Calu3 (cell line): ENCODE data around the gene PUS3. TPM values are rescaled to one million over a fixed set of nuclear protein-coding genes. Genes with fewer than 3 reads are reported as not detected.

ENCODE experiments used
- BruUV-seq: library from RNA; stranded (reverse); fragments of 400-500 nt; replicated peaks from 2 replicates; lab custom pipeline; 2021; lab: Mats Ljungman, UMichigan
- CTCF ChIA-PET: fragments of 300-600 bp; sonication (Branson Sonifier 250); formaldehyde crosslinking; loops from one replicate; lab custom pipeline; 2022; ENCODE audit warnings: antibody characterized with exemption; lab: Charles Lee
- DNase-seq: peaks from one replicate; pipeline ENCODE4 v3.0.0; 2022
- H3K27ac Mint-ChIP-seq: one replicate; pipeline ENCODE4 v1.8.0; 2022; ENCODE audit warnings: mixed read lengths; ENCODE audit not compliant: unreplicated experiment
- H3K27me3 Mint-ChIP-seq: one replicate; pipeline ENCODE4 v1.8.0; 2022; ENCODE audit warnings: mixed read lengths; ENCODE audit not compliant: unreplicated experiment
- H3K36me3 Mint-ChIP-seq: one replicate; pipeline ENCODE4 v1.8.0; 2022; ENCODE audit warnings: mild to moderate bottlenecking, moderate library complexity, mixed read lengths; ENCODE audit not compliant: insufficient read depth, unreplicated experiment
- H3K4me1 Mint-ChIP-seq: one replicate; pipeline ENCODE4 v1.8.0; 2022; ENCODE audit warnings: mild to moderate bottlenecking, low read depth, mixed read lengths; ENCODE audit not compliant: unreplicated experiment
- H3K4me3 Mint-ChIP-seq: one replicate; pipeline ENCODE4 v1.8.0; 2022; ENCODE audit warnings: mild to moderate bottlenecking, low read depth, moderate library complexity, mixed read lengths; ENCODE audit not compliant: unreplicated experiment
- H3K9me3 Mint-ChIP-seq: one replicate; pipeline ENCODE4 v1.8.0; 2022; ENCODE audit warnings: low read depth, mixed read lengths; ENCODE audit not compliant: unreplicated experiment
- CTCF ChIP-seq: fragments of 200-600 bp; IDR thresholded peaks from one replicate; pipeline ENCODE4 v1.8.0; 2022; ENCODE audit warnings: antibody characterized with exemption; ENCODE audit not compliant: unreplicated experiment
- intact Hi-C: fragments of 100-400 bp; cut with micrococcal nuclease; formaldehyde crosslinking; loops from one replicate; pipeline ENCODE4 v1.10.0; 2022; ENCODE audit not compliant: unreplicated experiment
- total RNA-seq: library from RNA; stranded (reverse); gene quantifications from 2 replicates; pipeline ENCODE4 v1.2.3, GENCODE V29; 2022

Gene PUS3
- total RNA-seq, 1 experiment from 2014 or later: 10.4 TPM

- no peak overlapping the region for H3K27ac Mint-ChIP-seq
- CTCF ChIA-PET: no interaction called here
- no peak for TF ChIP-seq CTCF
- intact Hi-C loops: no loop called here
- no peak overlapping the region for H3K4me3 Mint-ChIP-seq
- H3K27me3 Mint-ChIP-seq: peaks cover 21% of the 10 kb centered on the region
- no peaks in the 10 kb centered on the region for H3K4me1 Mint-ChIP-seq
- no peaks in the 10 kb centered on the region for H3K36me3 Mint-ChIP-seq
- DNase-seq: no peak
- no peaks in the 10 kb centered on the region for H3K9me3 Mint-ChIP-seq
- BruUV-seq: no TSS peak
Observed at GRCh38 chr11:125930076-125930450, 27.1 kb upstream of the PUS3 start.

- Mint-ChIP-seq H3K27me3 (peaks cover 26% of the 10 kb centered on the region), H3K4me3 (no peak overlapping the region), H3K9me3 (no peaks in the 10 kb centered on the region), H3K36me3 (no peaks in the 10 kb centered on the region), H3K27ac (no peak overlapping the region), H3K4me1 (no peaks in the 10 kb centered on the region)
- CTCF ChIA-PET: no interaction called here
- no TSS peak for BruUV-seq
- intact Hi-C loops: no loop called here
- no peak for DNase-seq
- TF ChIP-seq CTCF: no peak
Observed at GRCh38 chr11:125929445-125930075, 26.6 kb upstream of the PUS3 start.

GRCh38 chr11:125926682-125927081 is 23.7 kb upstream of the PUS3 start:
- TF ChIP-seq CTCF: no peak
- intact Hi-C loops: no loop called here
- H3K27ac Mint-ChIP-seq: no peak overlapping the region
- no peaks in the 10 kb centered on the region for H3K9me3 Mint-ChIP-seq
- CTCF ChIA-PET: no interaction called here
- DNase-seq: no peak
- no peak overlapping the region for H3K4me3 Mint-ChIP-seq
- H3K27me3 Mint-ChIP-seq: peaks cover 27% of the 10 kb centered on the region
- H3K36me3 Mint-ChIP-seq: no peaks in the 10 kb centered on the region
- no peaks in the 10 kb centered on the region for H3K4me1 Mint-ChIP-seq
- BruUV-seq: no TSS peak

DNA sequence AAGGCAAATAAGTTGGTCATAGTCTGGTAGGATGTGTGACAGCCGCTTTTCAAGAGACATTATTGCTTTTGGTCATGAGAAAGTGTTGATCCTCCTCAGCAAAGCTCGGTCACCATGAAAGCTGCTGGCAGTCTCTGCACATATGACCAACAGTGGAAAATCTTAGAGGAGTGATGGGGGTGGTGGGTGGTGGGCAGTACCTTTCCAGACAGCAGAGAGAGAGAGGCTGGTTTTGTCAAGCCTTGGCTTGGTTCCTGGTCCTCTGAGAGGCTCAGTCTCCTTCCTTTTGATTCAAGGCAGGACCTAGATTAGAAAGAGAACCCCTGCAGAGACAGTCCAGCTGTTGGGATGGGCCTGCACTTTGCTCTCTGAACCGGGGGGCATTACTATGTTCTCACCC is 22.8 kb upstream of the PUS3 start:
- no peak for TF ChIP-seq CTCF
- H3K4me3 Mint-ChIP-seq: no peak overlapping the region
- CTCF ChIA-PET: no interaction called here
- H3K27ac Mint-ChIP-seq: no peak overlapping the region
- no peaks in the 10 kb centered on the region for H3K4me1 Mint-ChIP-seq
- DNase-seq: no peak
- BruUV-seq: no TSS peak
- H3K9me3 Mint-ChIP-seq: no peaks in the 10 kb centered on the region
- no peaks in the 10 kb centered on the region for H3K36me3 Mint-ChIP-seq
- intact Hi-C loops: no loop called here
- peaks cover 27% of the 10 kb centered on the region for H3K27me3 Mint-ChIP-seq
